AG04450 (cell line): ENCODE data around the gene DSTN. TPM values are rescaled to one million over a fixed set of nuclear protein-coding genes. Genes with fewer than 3 reads are reported as not detected.

Experiments
- CTCF ChIA-PET: fragments of 300-600, 350-600 bp; formaldehyde crosslinking; extraction: SDS; loops from one replicate; lab custom pipeline; 2022; ENCODE audit warnings: antibody characterized with exemption, inconsistent platforms; lab: Charles Lee
- POLR2A ChIA-PET: fragments of 350-600 bp; formaldehyde crosslinking; extraction: SDS; loops from one replicate; lab custom pipeline; 2021; ENCODE audit warnings: antibody characterized with exemption, inconsistent platforms; lab: Yijun Ruan, JAX
- DNase-seq: peaks from one replicate; pipeline ENCODE4 v3.0.0-alpha.2; 2011; ENCODE audit warnings: low read depth, low spot score
- H3K27ac ChIP-seq: one replicate; pipeline ENCODE4 v1.5.1; 2012; ENCODE audit warnings: low read depth, low read length, control low read depth
- H3K27me3 ChIP-seq: one replicate; pipeline ENCODE4 v1.6.0; 2012; ENCODE audit warnings: low read length; ENCODE audit not compliant: control insufficient read depth, insufficient read depth
- H3K4me3 ChIP-seq: 2 replicates; pipeline ENCODE4 v1.5.1; 2011; ENCODE audit warnings: mild to moderate bottlenecking, low read depth, low read length, control low read depth
- H3K9me3 ChIP-seq: 2 replicates; pipeline ENCODE4 v1.5.1; 2012; ENCODE audit warnings: low read length; ENCODE audit not compliant: control insufficient read depth, insufficient read depth
- CTCF ChIP-seq: IDR thresholded peaks from 2 replicates; pipeline ENCODE4 v1.5.1; 2011; ENCODE audit warnings: low read depth, low read length, control low read depth, inconsistent platforms
- polyA plus RNA-seq: library from polyadenylated mRNA; depleted of rRNA; stranded (reverse); fragments of >200 nt; gene quantifications from 2 replicates; pipeline ENCODE4 v1.2.3, GENCODE V29; 2011

DSTN gene
- polyA plus RNA-seq, 1 experiment: 414 TPM

DNA sequence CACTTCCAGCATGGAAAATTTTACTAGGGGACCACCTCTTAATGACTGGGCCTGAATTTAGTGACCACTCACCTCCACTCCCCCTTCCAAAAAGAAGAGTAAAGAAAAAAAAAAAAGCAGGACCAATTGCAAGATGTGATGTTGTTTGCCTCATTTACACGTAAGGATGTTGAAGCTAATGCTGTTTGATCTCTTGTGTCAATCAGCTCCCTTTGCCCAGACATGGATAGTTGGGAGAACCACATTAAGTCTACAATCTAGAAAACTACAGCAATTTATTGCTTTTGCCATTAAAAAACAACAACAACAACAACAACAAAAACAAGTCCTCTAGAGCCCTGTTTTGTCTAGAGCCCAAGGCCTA is 11.0 kb upstream of the DSTN start:
- no peak for TF ChIP-seq CTCF
- DNase-seq: no peak
- CTCF ChIA-PET: interaction anchor here (1.1 kb wide), 1 partner anchor 14 kb away, joined by 3 read pairs; no protein-coding TSS in a partner anchor
- no peaks in the 10 kb centered on the region for H3K9me3 ChIP-seq
- POLR2A ChIA-PET: interaction anchor here (3.1 to 3.5 kb wide), 2 partner anchors 11 to 15 kb away, joined by 15 to 28 read pairs; partner anchors contain the start of gene DSTN
- H3K27ac ChIP-seq: peak overlapping the region; percentile 99
- H3K27me3 ChIP-seq: no peaks in the 10 kb centered on the region
- H3K4me3 ChIP-seq: peak overlapping the region; percentile 18

GRCh38 chr20:17559338-17559737 is 10.5 kb upstream of the DSTN start:
- Histone ChIP-seq H3K4me3 (no peak overlapping the region), H3K27ac (peak overlapping the region; percentile 99), H3K27me3 (no peaks in the 10 kb centered on the region), H3K9me3 (no peaks in the 10 kb centered on the region)
- TF ChIP-seq CTCF: no peak
- DNase-seq: no peak
- CTCF ChIA-PET: no interaction called here
- POLR2A ChIA-PET: interaction anchor here (3.1 to 3.5 kb wide), 2 partner anchors 11 to 16 kb away, joined by 15 to 28 read pairs; partner anchors contain the start of gene DSTN

- TF ChIP-seq CTCF: no peak
- no peak for DNase-seq
- H3K4me3 ChIP-seq: no peak overlapping the region
- H3K9me3 ChIP-seq: no peaks in the 10 kb centered on the region
- no peaks in the 10 kb centered on the region for H3K27me3 ChIP-seq
- ChIA-PET POLR2A (no interaction called here), CTCF (interaction anchor here (1.4 kb wide), 1 partner anchor 24 kb away, joined by 3 read pairs; no protein-coding TSS in a partner anchor)
- H3K27ac ChIP-seq: no peak overlapping the region
These were observed 9.4 kb upstream of the DSTN start for GRCh38 chr20:17560344-17561074.

GRCh38 chr20:17562804-17563305 is 7.0 kb upstream of the DSTN start:
- Histone ChIP-seq H3K4me3 (no peak overlapping the region), H3K27me3 (no peaks in the 10 kb centered on the region), H3K9me3 (no peaks in the 10 kb centered on the region), H3K27ac (peak overlapping the region; percentile 77)
- POLR2A ChIA-PET: interaction anchor here (1.3 kb wide), 1 partner anchor 19 kb away, joined by 6 read pairs; no protein-coding TSS in a partner anchor
- CTCF ChIA-PET: interaction anchor here (1.6 kb wide), 1 partner anchor 22 kb away, joined by 4 read pairs; no protein-coding TSS in a partner anchor
- no peak for DNase-seq
- TF ChIP-seq CTCF: no peak
